ENCODE data around the gene PRKAG2. TPM values are rescaled to one million over a fixed set of nuclear protein-coding genes. Genes with fewer than 3 reads are reported as not detected.
A peak's percentile ranks its signal among the peaks of the same experiment; 100 is the strongest.

The PRKAG2 gene
- total RNA-seq, 1 experiment from 2014 or later: 10.9 TPM

DNA sequence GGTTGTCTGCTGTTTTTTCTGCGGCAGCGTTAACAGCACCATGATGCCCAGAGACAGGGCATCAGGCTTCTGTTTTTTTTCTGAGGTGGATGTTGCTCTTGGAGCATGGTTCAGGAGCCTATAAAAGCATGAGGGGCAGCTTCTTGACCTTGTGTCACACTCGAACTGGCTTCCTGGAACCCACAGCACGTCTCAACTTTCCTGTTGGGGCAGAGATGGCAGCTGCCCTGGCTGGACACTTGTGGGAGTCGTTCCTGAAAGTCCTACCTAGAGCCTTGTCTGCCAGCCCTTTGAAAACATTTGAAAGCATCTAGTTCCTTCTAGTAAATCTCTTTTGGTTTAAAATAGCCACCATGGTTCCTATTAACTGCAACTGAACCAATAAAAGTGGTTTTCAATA is 28.9 kb upstream of the PRKAG2 start:
- no peaks in the 10 kb centered on the region for H3K9me3 ChIP-seq (replicated peaks)
- no peak for DNase-seq

GRCh38 chr7:151905353-151905752 is 28.4 kb upstream of the PRKAG2 start:
- no peak for DNase-seq
- Histone ChIP-seq H3K9me3 (replicated peaks) (no peaks in the 10 kb centered on the region), H3K27me3 (no peaks in the 10 kb centered on the region), H3K4me1 (peaks cover 14% of the 10 kb centered on the region), H3K27ac (no peak overlapping the region), H3K36me3 (no peaks in the 10 kb centered on the region), H3K4me3 (no peak overlapping the region)

More for the DNA sequence above, 28.9 kb upstream of the PRKAG2 start:
- H3K27ac ChIP-seq: no peak overlapping the region
- H3K4me3 ChIP-seq: no peak overlapping the region
- peaks cover 14% of the 10 kb centered on the region for H3K4me1 ChIP-seq
- no peaks in the 10 kb centered on the region for H3K27me3 ChIP-seq
- H3K36me3 ChIP-seq: no peaks in the 10 kb centered on the region

DNA sequence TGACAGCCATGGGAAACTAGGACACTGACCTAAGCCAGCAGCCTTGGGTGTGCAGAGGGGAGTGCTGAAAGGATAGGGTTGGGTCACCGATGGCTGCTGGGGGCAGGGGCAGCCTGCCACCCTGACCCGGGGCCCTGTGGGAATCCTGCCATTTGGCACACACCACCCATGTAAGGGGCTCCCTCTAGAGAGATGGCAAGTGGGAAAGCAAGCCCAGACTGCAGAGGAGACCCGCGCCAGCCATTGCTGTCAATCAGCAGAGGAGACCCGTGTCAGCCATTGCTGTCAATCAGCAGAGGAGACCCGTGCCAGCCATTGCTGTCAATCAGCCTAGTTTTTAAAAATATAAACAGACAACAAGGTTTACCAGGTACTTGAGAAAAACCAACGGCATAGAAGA is 27.4 kb upstream of the PRKAG2 start:
- Histone ChIP-seq H3K27me3 (no peaks in the 10 kb centered on the region), H3K4me1 (peaks cover 14% of the 10 kb centered on the region), H3K36me3 (no peaks in the 10 kb centered on the region), H3K9me3 (replicated peaks) (no peaks in the 10 kb centered on the region), H3K4me3 (no peak overlapping the region), H3K27ac (peak overlapping the region; percentile 17)
- peak; percentile 79 to 87 for DNase-seq

DNA sequence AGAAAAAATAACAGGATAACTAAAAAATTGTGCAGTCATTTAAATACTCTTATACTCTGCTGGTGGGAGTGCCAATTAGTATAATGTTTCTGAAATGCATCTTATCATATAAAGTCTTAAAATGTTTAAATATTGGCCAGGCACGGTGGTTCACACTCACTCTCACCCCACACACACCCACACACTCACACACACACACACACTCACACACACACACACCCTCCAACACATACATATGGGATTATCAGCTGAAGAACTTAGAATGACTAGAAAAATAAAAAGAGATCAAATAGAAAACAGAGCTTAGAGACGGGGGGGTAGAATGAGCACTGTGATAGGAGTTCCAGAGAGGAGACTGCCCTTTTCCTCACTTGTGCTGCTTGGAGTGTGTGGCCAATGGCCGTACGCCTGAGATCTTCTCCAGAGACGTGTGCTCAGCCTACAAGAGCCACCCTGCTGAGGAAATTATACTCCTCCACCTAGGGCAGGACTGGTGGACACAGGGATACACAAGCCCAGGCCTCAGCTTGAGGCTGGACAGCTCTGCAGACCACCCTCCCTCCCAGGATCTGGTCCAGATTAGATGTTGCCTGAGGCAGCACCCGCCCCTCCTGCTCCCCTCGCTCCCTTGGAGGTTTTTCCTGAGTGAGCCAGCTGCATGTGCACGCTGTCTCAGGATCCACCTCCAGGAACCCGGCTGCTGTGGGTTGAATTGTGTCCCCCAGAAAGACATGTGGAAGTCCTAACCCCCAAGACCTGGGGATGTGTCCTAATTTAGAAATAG is 26.5 kb upstream of the PRKAG2 start:
- peaks cover 14% of the 10 kb centered on the region for H3K4me1 ChIP-seq
- H3K4me3 ChIP-seq: no peak overlapping the region
- no peaks in the 10 kb centered on the region for H3K27me3 ChIP-seq
- H3K9me3 ChIP-seq (replicated peaks): no peaks in the 10 kb centered on the region
- H3K36me3 ChIP-seq: no peaks in the 10 kb centered on the region
- no peak overlapping the region; the same call in 1 of the 2 replicates for H3K27ac ChIP-seq
- DNase-seq: peak in 1 of 2 experiments; percentile 52

DNA sequence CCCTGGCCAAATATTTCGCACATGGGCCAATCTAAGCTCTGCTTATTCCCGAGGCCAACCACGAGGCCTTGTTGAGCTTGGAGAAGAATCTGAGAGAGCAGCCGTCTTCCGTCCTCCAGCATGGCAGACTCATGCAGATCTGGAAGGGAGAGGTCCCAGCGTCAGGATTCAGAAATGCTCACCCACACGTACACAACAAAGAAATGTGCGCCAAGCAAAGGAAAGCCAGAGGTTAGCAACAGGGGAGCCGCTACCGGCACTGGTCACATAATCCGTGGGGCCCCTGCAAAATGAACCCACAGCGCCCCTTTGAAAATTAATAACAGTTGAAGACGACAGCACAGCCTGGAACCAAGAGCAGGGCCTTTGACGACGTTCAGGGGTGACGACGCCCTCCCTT is 25.4 kb upstream of the PRKAG2 start:
- peaks cover 14% of the 10 kb centered on the region for H3K4me1 ChIP-seq
- no peaks in the 10 kb centered on the region for H3K9me3 ChIP-seq (replicated peaks)
- peak; percentile 35 to 49 for DNase-seq
- H3K4me3 ChIP-seq: peak overlapping the region; percentile 13; the same call in 1 of the 2 replicates
- no peaks in the 10 kb centered on the region for H3K36me3 ChIP-seq
- H3K27ac ChIP-seq: no peak overlapping the region
- no peaks in the 10 kb centered on the region for H3K27me3 ChIP-seq

DNA sequence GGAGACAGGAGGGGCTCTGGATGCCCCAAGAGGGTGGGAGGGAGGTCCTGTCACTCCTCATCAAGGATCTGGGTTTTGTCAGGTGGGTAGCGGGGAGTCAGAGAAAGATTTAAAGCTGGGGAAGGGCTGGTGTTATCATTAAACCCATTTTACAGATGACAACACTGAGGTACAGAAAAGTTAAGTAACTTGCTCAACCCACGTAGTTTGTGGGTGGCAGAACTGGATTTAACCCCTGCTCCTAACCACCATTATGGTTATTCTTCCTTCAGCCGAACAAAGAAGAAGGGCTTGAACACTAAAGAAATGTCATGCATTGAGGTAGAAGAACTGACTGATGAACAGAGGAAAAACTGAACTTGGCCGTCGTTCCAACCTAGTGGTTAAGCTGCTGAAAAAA is 24.9 kb upstream of the PRKAG2 start:
- Histone ChIP-seq H3K27ac (no peak overlapping the region), H3K27me3 (no peaks in the 10 kb centered on the region), H3K4me1 (peaks cover 16% of the 10 kb centered on the region), H3K4me3 (no peak overlapping the region), H3K36me3 (no peaks in the 10 kb centered on the region), H3K9me3 (replicated peaks) (no peaks in the 10 kb centered on the region)
- no peak for DNase-seq

DNA sequence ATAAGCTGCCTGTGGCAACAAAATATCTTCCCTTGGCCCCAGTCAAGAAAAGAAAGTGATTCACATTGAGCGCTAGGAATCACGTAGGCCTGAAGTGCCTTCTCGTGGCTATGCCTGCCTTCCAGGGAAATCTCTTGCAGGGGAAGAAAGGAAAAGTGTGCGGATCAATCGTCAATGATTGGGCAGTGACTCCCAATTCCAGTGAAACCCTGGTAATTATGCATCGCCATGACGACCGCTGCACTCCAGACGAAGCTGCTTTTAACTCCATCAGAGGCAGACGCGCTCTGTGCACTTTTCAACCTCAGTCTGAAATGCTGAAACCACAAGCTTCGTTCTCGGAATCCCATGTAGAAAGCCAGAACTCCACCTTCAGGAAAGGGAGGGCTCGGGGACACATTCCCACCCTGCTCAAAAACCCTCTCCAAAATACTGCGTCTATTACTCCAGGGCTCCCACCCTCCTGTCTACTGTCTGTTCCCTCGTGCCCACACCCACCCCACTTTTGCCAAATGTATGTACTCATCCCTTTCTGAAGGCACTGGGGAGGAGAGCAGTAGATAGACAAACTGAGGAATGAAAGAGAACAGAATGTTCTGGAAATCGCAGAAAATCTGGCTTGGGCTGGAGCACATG is 24.2 kb upstream of the PRKAG2 start:
- Histone ChIP-seq H3K4me1 (peaks cover 24% of the 10 kb centered on the region), H3K36me3 (no peaks in the 10 kb centered on the region), H3K4me3 (no peak overlapping the region), H3K9me3 (replicated peaks) (no peaks in the 10 kb centered on the region), H3K27me3 (no peaks in the 10 kb centered on the region), H3K27ac (no peak overlapping the region)
- no peak for DNase-seq

GRCh38 chr7:151900591-151900985 is 23.7 kb upstream of the PRKAG2 start:
- no peak for DNase-seq
- H3K4me1 ChIP-seq: peaks cover 27% of the 10 kb centered on the region
- H3K9me3 ChIP-seq (replicated peaks): no peaks in the 10 kb centered on the region
- no peak overlapping the region for H3K27ac ChIP-seq
- H3K36me3 ChIP-seq: no peaks in the 10 kb centered on the region
- H3K27me3 ChIP-seq: no peaks in the 10 kb centered on the region
- no peak overlapping the region for H3K4me3 ChIP-seq

- no peak for DNase-seq
- H3K27me3 ChIP-seq: no peaks in the 10 kb centered on the region
- H3K4me3 ChIP-seq: no peak overlapping the region
- no peak overlapping the region for H3K27ac ChIP-seq
- peaks cover 33% of the 10 kb centered on the region for H3K4me1 ChIP-seq
- H3K9me3 ChIP-seq (replicated peaks): no peaks in the 10 kb centered on the region
- H3K36me3 ChIP-seq: no peaks in the 10 kb centered on the region
These were observed 22.8 kb upstream of the PRKAG2 start for GRCh38 chr7:151899513-151900360.

DNA sequence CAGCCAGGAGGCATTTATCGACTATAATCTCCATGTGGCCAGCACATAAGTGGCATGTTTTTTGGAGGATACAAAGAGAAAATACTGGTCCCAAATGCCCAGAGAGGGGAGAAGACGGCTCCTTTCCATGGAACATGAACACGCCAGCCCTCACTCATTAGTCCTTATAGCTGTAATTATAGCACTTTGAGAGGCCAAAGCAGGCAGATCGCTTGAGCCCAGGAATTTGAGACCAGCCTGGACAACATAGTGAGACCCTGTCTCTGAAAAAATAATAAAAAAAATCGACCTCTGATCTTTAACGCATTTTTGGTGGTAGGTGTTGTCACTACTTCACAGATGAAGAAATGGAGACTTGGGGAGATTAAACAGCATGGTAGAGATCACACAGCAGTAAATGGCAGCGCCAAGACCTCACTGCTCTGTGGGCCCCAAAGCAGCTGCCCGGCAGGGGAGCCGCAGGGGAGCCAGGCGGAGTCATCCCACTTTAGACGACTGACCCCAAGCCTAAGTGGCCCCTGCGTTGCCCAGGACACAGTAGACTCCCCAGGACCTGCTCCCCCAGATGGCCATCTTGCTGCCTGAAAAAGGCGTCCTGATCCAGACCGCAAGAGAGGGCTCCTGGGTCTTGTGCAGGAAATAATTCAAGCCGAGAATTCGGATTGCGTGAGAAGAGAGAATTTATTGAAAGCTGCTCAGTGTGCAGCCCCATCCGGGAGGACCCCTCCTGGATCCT is 21.2 kb upstream of the PRKAG2 start:
- no peak for DNase-seq

GRCh38 chr7:151897161-151897731 is 20.3 kb upstream of the PRKAG2 start:
- DNase-seq: peak in 1 of 2 experiments; percentile 45
- no peaks in the 10 kb centered on the region for H3K9me3 ChIP-seq (replicated peaks)
- peaks cover 32% of the 10 kb centered on the region for H3K4me1 ChIP-seq
- H3K27ac ChIP-seq: no peak overlapping the region
- no peaks in the 10 kb centered on the region for H3K36me3 ChIP-seq
- no peaks in the 10 kb centered on the region for H3K27me3 ChIP-seq
- no peak overlapping the region for H3K4me3 ChIP-seq

More for the DNA sequence above, 21.2 kb upstream of the PRKAG2 start:
- H3K4me3 ChIP-seq: no peak overlapping the region
- no peaks in the 10 kb centered on the region for H3K27me3 ChIP-seq
- no peaks in the 10 kb centered on the region for H3K36me3 ChIP-seq
- no peaks in the 10 kb centered on the region for H3K9me3 ChIP-seq (replicated peaks)
- peaks cover 23% of the 10 kb centered on the region for H3K4me1 ChIP-seq
- H3K27ac ChIP-seq: no peak overlapping the region

GRCh38 chr7:151896486-151896885 is 19.6 kb upstream of the PRKAG2 start:
- Histone ChIP-seq H3K4me1 (peaks cover 36% of the 10 kb centered on the region), H3K27me3 (no peaks in the 10 kb centered on the region), H3K4me3 (no peak overlapping the region), H3K36me3 (no peaks in the 10 kb centered on the region), H3K27ac (peak overlapping the region; percentile 46), H3K9me3 (replicated peaks) (no peaks in the 10 kb centered on the region)
- no peak for DNase-seq

DNA sequence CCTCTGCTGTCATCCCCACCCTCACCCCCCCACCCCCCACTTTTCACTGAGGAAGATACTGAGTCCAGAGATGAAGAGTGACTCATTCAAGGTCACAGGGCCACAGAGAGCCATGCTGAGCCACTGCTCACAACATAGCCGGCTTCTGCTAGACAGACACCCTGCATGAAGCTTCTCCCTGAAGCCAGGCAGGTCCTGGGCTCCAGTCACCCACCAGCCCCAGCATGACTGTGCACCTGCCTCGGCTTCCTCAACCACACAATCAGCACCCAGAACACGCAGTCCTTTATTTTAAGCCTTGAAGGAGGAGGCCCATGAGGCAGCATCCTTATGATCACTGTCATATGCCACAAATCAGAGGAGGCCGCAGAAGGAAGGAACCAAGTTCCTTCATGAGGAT is 19.2 kb upstream of the PRKAG2 start:
- Histone ChIP-seq H3K27me3 (no peaks in the 10 kb centered on the region), H3K4me3 (no peak overlapping the region), H3K9me3 (replicated peaks) (no peaks in the 10 kb centered on the region), H3K4me1 (peaks cover 36% of the 10 kb centered on the region), H3K36me3 (no peaks in the 10 kb centered on the region), H3K27ac (peak overlapping the region; percentile 46)
- DNase-seq: no peak

- Histone ChIP-seq H3K4me1 (peaks cover 40% of the 10 kb centered on the region), H3K27me3 (no peaks in the 10 kb centered on the region), H3K36me3 (no peaks in the 10 kb centered on the region), H3K4me3 (no peak overlapping the region), H3K9me3 (replicated peaks) (no peaks in the 10 kb centered on the region), H3K27ac (peak overlapping the region; percentile 46)
- peak; percentile 74 for DNase-seq
These were observed 18.7 kb upstream of the PRKAG2 start for GRCh38 chr7:151895631-151896031.

Measured in SJCRH30 (cell line).